ENCODE data around the gene SND1.

- TF ChIP-seq CTCF (IDR thresholded peaks at IDR 0.05; ENCODE audit: low read depth, low read length, missing input control) (no peak), FOXA2 (IDR thresholded peaks at IDR 0.05) (no peak), HNF4A (conservative IDR thresholded peaks at IDR 0.05) (no peak)
Observed at GRCh38 chr7:128037081-128037480, 385.1 kb downstream of the SND1 start.

All from liver (tissue), 3 donors.